Neutrophil (primary cell): ENCODE results near the gene OPA3.

Experiments
- H3K27ac ChIP-seq: fragments of 200-600 bp; sonication (generic); 2 replicates; pipeline ENCODE4 v1.5.1; 2016; ENCODE audit warnings: mild to moderate bottlenecking, moderate library complexity
- H3K27me3 ChIP-seq: fragments of 200-600 bp; sonication (generic); 2 replicates; pipeline ENCODE4 v1.6.0; 2016; ENCODE audit warnings: mild to moderate bottlenecking
- H3K36me3 ChIP-seq: fragments of 200-600 bp; sonication (generic); 2 replicates; pipeline ENCODE4 v1.5.1; 2017
- H3K4me1 ChIP-seq, 2 experiments: fragments of 200-600 bp in 1 of 2; sonication (generic) in 1 of 2; 1 replicate in 1 of 2; 2 replicates in 1 of 2; pipeline versions ENCODE4 v1.5.1 to v1.6.1; 2013 to 2016; ENCODE audit warnings: low read depth in 1 of 2, low read length in 1 of 2, mild to moderate bottlenecking in 1 of 2, moderate library complexity in 1 of 2; ENCODE audit not compliant: control insufficient read depth in 1 of 2, insufficient read depth in 1 of 2
- H3K4me3 ChIP-seq, 2 experiments: fragments of 200-600 bp in 1 of 2; sonication (generic) in 1 of 2; 1 replicate in 1 of 2; 2 replicates in 1 of 2; pipeline ENCODE4 v1.5.1; 2013 to 2016; ENCODE audit warnings: low read depth in 1 of 2, low read length in 1 of 2, mild to moderate bottlenecking in 1 of 2, moderate library complexity in 1 of 2
- H3K9me3 ChIP-seq: fragments of 200-600 bp; sonication (generic); 2 replicates; pipeline ENCODE4 v1.5.1; 2016
- TF ChIP-seq, protein P1 (sequence below): fragments of 200-600 bp; sonication (generic); IDR thresholded peaks from 2 replicates; pipeline ENCODE4 v1.5.1; 2016; ENCODE audit warnings: antibody characterized with exemption

OPA3 gene

GRCh38 chr19:45560038-45560437 lies 24.6 kb downstream of the OPA3 start:
- TF ChIP-seq, protein P1, sequence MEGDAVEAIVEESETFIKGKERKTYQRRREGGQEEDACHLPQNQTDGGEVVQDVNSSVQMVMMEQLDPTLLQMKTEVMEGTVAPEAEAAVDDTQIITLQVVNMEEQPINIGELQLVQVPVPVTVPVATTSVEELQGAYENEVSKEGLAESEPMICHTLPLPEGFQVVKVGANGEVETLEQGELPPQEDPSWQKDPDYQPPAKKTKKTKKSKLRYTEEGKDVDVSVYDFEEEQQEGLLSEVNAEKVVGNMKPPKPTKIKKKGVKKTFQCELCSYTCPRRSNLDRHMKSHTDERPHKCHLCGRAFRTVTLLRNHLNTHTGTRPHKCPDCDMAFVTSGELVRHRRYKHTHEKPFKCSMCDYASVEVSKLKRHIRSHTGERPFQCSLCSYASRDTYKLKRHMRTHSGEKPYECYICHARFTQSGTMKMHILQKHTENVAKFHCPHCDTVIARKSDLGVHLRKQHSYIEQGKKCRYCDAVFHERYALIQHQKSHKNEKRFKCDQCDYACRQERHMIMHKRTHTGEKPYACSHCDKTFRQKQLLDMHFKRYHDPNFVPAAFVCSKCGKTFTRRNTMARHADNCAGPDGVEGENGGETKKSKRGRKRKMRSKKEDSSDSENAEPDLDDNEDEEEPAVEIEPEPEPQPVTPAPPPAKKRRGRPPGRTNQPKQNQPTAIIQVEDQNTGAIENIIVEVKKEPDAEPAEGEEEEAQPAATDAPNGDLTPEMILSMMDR, result no peak
- H3K36me3 ChIP-seq, result no peaks in the 10 kb centered on the region
- no peak overlapping the region for H3K27ac ChIP-seq
- peaks cover 7 to 8% of the 10 kb centered on the region in 2 experiments for H3K4me1 ChIP-seq
- H3K27me3 ChIP-seq, result no peaks in the 10 kb centered on the region
- no peak overlapping the region for H3K4me3 ChIP-seq
- no peaks in the 10 kb centered on the region for H3K9me3 ChIP-seq

GRCh38 chr19:45558399-45558878 lies 26.2 kb downstream of the OPA3 start:
- Histone ChIP-seq H3K4me3 (no peak overlapping the region), H3K27me3 (no peaks in the 10 kb centered on the region), H3K4me1 (peaks cover 7 to 8% of the 10 kb centered on the region in 2 experiments), H3K27ac (no peak overlapping the region), H3K9me3 (no peaks in the 10 kb centered on the region), H3K36me3 (no peaks in the 10 kb centered on the region)
- TF ChIP-seq, protein P1, result peak; percentile 78

GRCh38 chr19:45556835-45557234 lies 27.8 kb downstream of the OPA3 start:
- no peaks in the 10 kb centered on the region for H3K27me3 ChIP-seq
- no peak overlapping the region for H3K4me3 ChIP-seq
- peaks cover 7 to 8% of the 10 kb centered on the region in 2 experiments for H3K4me1 ChIP-seq
- no peaks in the 10 kb centered on the region for H3K36me3 ChIP-seq
- no peaks in the 10 kb centered on the region for H3K9me3 ChIP-seq
- TF ChIP-seq, protein P1, result no peak
- no peak overlapping the region for H3K27ac ChIP-seq

GRCh38 chr19:45554481-45554880 lies 30.1 kb downstream of the OPA3 start:
- Histone ChIP-seq H3K36me3 (no peaks in the 10 kb centered on the region), H3K27me3 (no peaks in the 10 kb centered on the region), H3K27ac (no peak overlapping the region), H3K4me3 (no peak overlapping the region), H3K4me1 (peaks cover 7 to 8% of the 10 kb centered on the region in 2 experiments), H3K9me3 (no peaks in the 10 kb centered on the region)
- TF ChIP-seq, protein P1, result no peak

DNA sequence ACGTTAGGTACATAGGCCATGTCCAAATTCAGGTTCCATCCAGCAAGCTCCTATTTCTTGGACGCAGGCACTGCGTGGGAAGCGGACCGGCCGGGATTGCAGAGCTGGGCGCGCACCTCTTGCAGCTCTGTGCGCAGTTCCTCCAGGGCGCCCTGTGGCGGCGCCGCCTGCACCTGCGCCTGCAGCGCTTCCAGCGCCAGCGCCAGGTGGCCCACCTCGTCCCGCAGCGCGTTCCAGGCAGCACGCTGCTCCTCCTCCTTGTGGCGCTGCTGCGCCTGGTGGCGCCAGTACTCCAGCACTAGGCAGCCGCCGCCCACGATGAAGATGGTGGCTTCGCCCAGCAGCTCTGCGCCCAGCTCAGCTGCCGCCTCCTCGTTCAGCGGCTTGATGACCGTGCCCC lies 31.1 kb downstream of the OPA3 start:
- TF ChIP-seq, protein P1, result no peak
- no peaks in the 10 kb centered on the region for H3K36me3 ChIP-seq
- H3K4me3 ChIP-seq, result no peak overlapping the region
- H3K27ac ChIP-seq, result no peak overlapping the region
- H3K9me3 ChIP-seq, result no peaks in the 10 kb centered on the region
- H3K27me3 ChIP-seq, result no peaks in the 10 kb centered on the region
- H3K4me1 ChIP-seq, result peaks cover 5 to 12% of the 10 kb centered on the region in 2 experiments
